GOT3 (cell line): ENCODE measurements around the gene XRRA1.
"Not testable (repeated sequence)": the region's sequence is repeated elsewhere in the genome, so short reads cannot be mapped to it uniquely, and the experiment has no call there.

Experiments
- DNase-seq: peaks from one replicate; lab custom pipeline; 2025; ENCODE audit warnings: mixed read lengths; lab: John Stamatoyannopoulos, UW

Gene XRRA1, protein sequence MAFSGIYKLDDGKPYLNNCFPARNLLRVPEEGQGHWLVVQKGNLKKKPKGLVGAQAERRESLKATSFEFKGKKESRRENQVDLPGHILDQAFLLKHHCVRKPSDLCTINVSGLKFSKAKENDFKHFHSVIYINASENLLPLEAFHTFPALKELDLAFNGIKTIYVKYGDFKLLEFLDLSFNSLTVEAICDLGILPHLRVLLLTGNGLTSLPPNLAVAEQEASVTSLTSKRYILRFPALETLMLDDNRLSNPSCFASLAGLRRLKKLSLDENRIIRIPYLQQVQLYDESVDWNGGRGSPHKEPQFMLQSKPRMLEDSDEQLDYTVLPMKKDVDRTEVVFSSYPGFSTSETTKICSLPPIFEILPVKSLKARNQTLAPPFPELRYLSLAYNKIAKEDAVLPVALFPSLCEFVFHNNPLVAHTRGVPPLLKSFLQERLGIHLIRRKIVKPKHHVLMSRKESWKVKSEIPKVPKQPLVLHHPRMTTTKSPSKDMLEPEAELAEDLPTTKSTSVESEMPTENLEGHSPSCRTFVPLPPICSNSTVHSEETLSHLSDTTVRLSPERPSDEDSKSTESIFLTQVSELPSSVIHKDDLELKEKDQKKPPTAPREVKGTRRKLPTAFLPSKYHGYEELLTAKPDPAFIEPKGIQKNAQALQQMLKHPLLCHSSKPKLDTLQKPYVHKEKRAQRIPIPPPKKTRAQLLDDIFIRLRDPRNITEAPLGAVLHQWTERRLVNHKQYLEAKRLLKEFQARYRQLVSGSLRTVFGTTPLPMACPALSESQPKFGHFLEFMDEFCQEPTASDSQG

DNA sequence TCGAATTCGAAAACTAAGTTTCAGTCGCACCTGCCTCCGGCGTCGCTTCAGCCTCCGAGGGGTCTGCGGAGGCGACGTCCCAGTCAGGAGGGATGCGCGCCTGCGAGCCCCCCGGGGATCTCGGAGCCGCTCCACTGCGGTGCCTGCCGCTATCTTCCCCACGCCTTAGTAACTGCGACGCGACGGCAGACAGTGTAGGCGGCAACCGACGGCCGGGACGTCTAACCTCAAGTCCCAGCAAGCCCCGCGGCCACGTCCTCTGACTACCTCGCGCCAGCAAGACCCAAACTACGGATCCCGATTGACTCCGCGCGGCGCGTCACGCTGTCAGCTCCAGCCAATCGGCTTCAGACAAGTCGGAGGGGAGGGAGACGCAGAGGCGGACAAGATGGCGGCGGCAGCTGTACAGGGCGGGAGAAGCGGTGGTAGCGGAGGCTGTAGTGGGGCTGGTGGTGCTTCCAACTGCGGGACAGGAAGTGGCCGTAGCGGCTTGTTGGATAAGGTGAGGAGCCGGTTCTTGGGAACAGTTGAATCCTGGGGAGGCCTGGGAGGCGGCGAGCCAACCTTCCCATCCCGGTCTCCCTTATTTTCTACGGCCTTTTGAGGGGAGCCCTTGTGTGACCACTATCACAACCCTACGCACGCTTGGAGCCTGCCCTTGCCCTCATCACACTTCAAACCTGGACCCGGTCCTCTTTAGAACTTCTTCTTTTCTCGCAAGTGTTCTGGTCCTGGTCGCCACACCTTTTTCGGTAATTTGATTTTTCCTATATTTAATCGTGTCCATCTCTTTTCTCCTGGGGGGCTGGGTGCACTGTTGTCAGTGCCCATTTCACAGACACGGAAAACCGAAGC is at the start of gene XRRA1, which contains the start of gene SPCS2:
Gene XRRA1 (minus strand): TSS at position 194 of the 855 bp plus-strand sequence. CDS start 8,213 bp downstream, outside the sequence.
Gene SPCS2 (plus strand): TSS at position 369 of the 855 bp plus-strand sequence. CDS start 20 bp downstream, at position 389.
- peak; percentile 54 for DNase-seq

DNA sequence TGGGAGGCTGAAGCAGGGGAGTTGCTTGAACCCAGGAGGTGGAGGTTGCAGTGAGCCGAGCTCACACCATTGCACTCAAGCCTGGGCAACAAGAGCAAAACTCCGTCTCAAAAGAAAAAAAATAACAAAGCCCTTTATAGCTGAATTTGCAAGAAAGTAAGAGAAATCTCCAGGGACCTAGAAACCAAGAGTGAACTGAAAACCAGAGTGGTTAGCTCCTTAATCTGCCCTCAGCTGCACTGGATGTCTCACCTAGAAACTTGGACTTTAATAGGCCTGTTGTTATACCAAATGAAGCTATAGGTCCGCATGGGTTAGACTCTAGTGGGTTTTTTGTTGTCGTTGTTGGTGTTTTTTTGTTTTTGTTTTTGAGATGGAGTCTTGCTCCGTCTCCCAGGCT is 44.0 kb upstream of the XRRA1 start:
- no peak for DNase-seq

DNA sequence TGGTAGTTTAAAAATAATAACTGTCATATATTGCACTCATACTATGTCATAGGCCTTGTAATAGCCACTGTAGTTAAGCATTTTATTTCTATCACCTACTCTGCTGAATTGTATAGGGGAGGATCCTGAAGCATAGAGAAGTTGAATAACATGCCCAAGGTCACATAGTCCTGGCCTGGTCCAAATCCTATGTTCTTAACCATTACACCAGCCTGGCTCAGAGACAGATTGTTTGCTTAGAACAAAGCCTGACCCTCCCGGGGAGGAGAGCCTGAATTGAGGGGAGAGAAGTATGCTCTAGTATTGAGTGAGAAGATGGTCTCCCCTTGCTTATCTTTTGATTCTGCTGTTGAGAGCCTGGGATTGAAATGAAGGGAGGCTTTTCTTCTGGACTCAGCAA is 42.0 kb upstream of the XRRA1 start:
- no peak for DNase-seq

DNA sequence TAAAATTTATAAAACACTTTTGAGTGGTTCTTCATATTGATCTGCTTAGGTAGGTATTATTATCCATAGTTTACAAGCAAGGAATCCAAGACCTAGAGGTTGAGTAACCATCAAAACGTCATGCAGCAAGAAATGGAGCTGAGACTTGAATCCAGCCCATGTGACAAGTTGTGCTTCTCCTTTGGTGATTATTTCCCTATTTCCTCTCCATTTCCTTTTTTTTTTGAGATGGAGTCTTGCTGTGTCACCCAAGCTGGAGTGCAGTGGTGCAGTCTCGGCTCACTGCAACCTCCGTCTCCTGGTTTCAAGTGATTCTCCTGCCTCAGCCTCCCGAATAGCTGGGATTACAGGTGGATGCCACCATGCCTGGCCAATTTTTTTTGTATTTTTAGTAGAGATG is 41.3 kb upstream of the XRRA1 start:
- not testable (repeated sequence) for DNase-seq

DNA sequence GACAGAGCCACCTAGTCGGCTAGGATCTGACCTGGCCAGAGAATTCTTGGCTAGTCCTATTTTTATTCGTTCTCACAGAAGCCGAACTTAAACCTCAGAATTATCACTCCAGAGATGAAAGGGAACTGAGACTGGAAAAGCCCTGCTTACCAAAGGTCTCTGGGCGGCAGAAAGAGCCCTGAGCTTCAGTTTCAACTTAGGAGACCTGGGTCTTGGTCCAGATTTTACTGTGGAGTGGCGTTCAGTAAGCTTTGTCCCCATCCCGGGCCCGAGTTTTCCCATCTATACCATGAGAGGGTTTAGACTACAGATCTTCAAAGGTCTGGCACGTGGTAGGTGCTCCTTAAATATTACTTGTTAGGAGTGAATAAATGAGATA is 40.4 kb upstream of the XRRA1 start:
- no peak for DNase-seq

DNA sequence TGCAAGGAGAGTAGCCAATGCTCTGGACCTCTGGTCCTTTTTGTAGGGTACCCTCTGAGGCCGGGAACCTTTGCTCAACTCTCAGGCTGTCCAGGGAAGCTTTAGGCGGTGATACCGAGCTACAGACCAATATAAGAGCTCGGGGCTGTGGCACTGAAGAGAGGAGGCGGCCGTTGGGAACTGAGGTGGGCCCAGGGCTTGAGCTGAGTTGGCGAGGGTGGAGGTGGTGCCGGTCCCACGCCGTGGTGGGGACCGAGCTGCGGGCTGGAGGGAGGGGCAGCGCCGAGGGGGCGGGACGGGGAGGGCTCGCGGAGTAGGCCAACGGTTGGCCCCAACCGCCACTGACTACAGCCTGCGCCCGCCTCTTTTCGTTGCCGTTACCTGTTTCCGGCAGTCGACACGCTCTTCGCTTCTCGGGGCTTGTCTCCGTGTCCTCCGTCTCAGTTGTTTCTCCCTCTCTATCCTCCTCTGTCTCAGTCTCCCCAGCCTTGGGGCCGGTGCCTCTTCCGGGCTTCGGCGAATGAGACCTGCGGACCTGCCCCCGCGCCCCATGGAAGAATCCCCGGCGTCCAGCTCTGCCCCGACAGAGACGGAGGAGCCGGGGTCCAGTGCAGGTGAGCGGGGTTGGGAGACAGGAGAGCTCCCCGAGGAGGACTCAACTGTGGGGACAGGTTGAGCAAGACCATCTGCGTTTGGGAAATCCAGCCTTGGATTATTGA is 39.8 kb upstream of the XRRA1 start, which contains the start of gene NEU3:
Gene NEU3 (plus strand): TSS at position 393 of the 719 bp plus-strand sequence. CDS start 128 bp downstream, at position 521.
- DNase-seq = peak; percentile 4

DNA sequence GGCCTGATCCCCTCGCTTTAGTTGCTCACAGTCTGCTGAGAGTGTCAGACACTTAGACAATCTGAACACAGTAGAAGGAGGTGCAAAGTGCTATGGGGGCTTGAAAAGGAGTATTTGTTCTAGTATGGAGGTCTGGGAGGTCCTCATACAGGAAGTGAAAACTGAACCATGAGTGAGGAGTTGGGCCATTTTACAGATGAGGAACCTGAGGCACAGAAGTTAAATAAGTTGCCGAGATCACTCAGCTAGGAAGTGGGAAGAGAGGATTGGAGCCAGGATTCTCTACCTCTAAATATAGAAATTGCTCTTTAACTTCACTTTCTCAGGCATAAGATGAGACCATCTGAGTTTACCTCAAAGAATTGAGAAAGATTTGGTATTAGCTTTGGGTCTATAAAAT is 35.8 kb upstream of the XRRA1 start:
- DNase-seq = no peak

DNA sequence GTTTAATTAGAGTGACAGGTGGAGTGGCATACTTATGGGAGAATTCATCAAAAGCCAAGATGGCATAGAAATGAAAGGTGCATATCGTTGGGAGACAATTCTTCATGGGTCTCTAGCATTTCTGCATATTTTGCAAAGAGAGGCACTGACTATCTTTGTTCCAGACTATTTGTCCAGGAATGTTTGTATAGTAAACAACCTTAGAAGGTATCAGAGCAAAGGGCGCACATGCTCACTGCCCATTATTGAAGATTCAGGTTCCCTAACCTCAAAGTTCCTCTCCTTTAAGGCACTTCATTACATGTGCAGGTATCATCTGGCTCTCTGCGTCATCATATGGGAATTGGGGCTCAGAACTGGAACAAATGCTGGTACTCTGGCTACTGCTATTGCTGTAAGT is 35.2 kb upstream of the XRRA1 start:
- no peak for DNase-seq

DNA sequence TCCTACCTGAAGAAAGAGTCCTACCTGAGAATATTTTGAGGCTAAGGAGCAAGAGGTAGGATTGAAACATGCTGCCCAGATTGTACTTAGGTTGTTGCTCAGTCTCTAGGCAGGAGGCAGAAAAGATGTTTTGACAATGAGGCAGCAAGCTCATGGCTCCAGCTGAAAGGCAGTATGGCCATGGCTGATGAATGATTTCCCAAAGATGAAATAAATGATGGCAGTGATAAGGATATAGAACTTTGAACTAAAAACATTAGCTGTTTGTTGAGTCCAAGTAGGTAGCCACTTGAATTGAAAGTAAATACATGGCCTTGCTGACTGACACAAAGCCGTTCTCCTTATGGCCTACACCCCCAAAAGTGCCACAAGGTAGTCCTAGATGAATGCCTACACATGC is 33.0 kb upstream of the XRRA1 start:
- DNase-seq = no peak

DNA sequence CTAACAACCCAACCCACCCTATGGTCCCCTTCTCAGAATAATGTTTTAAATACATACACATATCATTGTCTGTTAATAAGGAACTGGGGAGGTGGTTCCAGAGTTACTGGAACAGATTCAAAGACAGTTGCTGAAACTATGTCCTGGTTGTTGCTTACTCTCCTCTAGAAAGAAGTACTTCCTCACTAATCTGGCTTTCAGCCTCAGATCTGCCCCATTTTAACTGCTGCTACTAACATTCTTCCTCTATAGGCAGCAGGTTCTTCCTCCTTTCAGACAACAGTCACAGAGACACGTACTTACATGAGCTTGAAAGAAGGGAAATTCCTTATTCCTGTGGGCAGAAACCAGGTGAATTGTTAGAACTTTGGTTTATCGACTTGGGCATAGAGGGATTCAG is 31.7 kb upstream of the XRRA1 start:
- no peak for DNase-seq

DNA sequence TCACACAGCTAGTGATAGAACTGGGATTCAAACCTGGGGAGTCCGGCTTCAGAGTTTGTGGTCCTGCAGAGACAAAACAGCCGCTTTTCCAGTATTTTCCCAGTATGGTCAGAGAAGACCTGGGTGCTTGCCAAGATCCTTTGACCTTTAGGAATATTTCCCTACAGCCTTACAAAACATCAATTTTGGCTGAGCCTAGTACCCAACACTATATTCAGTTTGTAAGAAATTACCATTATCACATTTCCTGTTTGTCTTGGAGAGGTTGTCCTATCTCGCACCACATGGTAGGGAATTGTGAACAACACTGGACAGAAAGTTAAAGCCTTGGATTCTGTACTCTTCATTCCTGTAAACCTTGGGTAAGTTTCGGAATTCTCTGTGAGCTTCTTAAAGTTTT is 29.1 kb upstream of the XRRA1 start:
- no peak for DNase-seq

DNA sequence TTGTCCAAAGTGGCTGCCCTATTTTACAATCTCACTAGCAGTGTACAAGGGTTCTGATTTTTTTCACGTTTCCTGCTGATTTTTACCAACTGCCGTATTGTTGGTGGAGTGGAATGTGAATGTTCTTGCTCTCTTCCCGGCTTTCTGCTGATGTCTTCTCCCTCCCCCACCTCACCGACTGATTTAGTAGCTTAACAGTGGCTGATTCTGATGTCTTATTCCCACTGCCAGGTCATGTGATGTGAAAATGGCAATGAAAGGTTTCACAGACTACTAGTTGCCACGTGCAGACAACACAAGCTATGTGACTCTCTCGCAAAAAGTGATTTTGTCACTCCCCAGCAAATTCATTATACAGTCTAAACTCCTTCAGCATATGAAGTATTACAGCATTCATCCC is 22.5 kb upstream of the XRRA1 start:
- DNase-seq = no peak

DNA sequence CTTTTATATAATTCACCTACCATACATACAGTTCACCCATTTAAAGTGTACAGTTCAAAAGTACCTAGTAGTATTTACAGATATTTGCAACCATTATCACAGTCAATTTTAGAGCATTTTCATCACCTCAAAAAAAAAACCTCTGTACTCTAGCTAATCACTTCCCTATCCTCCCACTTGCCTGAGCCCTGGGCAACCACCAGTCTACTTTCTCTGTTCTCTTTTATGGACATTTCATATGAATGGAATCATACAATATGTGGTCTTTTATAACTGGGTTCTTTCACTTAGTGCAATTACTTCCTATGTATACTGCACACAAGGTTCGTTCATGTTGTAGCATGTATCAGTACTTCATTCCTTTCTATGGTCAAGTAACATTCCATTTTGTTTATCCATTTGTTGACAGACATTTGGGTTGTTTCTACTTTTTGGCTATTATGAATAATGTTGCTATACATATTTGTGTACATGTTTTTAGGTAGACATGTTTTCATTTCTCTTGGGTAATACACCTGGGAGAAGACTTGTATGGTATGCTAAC is 22.0 kb upstream of the XRRA1 start:
- DNase-seq = no peak

DNA sequence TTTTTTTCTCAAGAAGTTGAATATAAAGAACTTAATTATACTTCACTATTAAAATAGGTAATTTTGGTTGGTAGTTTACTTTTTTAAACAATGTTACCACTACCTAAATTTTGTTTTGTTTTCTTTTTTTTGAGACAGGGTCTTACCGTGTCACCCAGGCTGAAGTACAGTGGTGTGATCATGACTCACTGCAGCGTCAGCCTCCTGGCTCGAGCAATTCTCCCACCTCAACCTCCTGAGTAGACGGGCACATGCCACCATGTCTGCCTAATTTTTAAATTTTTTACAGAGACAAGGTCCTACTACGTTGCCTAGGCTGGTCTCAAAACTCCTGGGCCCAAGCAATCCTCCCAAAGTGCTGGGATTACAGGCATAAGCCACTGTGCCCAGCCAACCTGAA is 17.8 kb upstream of the XRRA1 start:
- DNase-seq = no peak

DNA sequence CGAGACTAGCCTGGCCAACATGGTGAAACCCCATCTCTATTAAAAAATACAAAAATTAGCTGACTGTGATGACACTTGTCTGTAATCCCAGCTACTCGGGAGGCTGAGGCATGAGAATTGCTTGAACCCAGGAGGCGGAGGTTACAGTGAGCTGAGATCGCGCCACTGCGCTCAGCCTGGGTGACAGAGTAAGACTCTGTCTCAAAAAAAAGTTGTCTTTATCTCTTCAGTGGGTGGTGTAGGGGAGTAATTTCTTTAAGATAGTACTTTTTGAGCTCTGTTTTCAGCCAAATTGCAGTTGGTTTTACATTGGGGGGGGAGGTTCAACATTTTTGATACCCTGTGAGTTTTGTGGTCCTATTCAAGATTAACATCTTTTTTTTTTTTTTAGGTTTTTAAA is 11.2 kb upstream of the XRRA1 start:
- not testable (repeated sequence) for DNase-seq

DNA sequence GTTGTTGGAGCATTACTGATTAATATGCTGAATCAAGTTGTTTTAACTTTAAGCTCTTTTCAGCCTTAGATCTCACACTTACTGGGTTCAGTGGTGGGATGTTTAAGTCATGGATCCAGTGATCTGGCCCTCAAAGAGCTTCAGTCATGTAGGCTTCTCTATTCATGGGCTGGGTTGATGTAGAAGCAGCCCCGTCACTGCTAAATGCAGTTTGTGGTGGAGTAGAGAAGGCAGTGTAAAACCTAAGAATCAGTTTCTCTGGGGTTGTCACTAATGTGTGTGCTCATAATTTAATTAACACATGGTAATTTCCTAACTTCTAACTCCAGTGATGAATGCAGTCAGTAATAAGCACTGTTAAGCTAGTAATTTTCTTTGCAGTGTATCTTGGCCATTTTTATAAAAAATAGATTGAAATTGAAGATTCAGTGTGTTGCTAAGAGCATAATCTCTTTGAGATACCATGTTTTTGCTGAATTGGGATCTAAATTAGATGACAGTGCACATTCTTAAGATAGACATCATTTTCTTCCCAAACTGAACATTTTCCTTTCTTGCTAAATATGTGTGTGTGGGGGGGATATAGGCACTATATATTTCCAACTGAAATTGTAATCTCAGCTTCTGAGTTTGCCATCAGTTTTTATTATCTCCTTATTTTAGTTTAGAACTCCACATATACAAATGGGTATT is 9.2 kb upstream of the XRRA1 start:
- DNase-seq = no peak

DNA sequence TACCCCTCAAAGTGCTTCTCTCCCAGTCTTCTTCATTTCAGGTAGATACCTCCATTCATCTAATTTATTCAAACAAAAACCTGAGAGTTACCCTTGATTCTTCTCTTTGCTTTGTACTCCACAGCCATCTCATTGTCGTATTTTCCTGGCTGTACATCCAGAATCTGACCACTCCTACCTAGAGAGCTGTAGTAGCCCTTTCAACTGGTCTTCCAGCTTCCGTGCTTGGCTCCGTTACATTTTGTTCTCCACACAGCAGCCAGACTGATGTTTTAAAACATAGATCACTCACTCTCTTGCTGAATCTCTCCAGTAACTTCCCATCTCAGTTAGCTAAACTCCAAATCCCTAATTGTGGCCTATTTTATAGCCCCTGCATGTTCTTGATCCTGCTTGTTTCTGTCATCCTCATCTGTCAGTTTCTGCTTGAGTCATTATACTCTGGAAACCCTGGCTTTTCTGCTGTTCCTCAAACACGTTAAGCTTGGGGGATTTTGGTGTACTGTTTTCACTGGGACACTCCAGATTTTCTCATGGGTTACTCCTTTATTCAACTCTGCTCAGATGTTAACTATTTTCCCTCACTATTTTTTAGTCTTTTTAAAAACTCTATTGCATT is 7.6 kb upstream of the XRRA1 start:
- no peak for DNase-seq

DNA sequence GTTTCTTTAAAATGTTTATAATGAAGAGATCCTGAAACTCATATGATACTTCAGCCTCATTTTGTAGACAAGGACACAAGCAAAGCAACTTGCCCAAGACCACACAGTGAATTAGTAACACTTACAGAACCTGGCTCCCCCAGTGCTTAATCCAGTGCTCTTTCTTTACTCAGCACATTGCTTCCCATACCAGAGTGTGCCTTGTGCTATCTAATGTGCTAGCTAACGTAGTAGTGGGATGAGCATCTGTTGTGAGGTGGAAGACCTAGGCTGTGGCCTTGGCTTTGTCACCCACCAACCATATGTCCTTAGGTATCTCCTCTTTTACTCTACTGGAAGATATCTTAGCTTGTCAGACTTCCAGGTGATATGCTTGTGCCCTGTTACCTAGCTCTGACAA is 5.3 kb upstream of the XRRA1 start:
- no peak for DNase-seq

DNA sequence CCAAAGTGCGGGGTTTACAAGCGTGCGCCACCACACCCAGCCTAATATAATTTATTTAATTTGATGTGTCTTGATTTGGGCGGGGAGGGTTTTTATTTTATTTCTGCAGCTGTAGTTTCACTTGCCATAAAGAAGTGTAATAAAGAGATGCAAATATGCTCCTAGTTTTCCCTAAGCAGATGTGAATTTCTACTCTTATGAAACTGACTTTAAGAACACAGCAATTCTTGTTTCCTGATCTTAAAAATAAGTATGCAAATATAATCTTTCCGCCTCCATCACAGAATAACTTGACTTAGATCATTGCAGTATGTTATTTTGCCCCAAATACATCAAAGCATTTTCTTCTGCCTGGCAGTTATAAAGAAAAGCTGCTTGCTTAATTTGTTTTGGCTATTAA is 4.6 kb upstream of the XRRA1 start:
- no peak for DNase-seq

DNA sequence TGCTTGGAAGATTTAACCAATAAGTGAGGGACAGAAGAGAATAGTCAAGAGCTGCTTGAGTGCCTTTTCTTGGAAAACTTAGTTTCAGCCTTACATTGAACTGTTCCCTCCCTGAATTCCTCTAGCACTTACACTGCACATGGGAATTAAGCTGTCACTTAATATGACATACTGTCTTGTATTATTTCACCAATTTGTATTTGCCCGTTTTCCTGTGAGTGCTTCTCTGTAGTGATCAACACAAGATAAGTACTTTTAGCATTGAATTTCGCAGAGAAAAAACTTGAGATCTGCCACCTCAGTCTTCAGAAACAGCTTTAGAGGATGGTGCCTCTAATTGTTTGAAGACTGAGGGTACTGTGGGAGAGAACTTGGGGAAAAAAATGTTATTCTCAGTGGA is 3.9 kb upstream of the XRRA1 start:
- DNase-seq = no peak
